ENCODE results near the gene HYAL1. TPM values are rescaled to one million over a fixed set of nuclear protein-coding genes. Genes with fewer than 3 reads are reported as not detected.

Gene HYAL1
- total RNA-seq, 2 experiments from 2014 or later = 0.37 TPM; not detected in 1

- no peak for DNase-seq
- intact Hi-C loops (cut with DNase I, micrococcal nuclease) = loop anchor here in 1 of 2 experiments (5.0 to 10.0 kb wide), 2 partner anchors 50 to 88 kb away; partner anchors contain the start of genes GNAI2 and LSMEM2
- Mint-ChIP-seq H3K36me3 (ENCODE audit: low read depth) (peaks cover 9% of the 10 kb centered on the region), H3K9me3 (ENCODE audit: low read depth) (no peaks in the 10 kb centered on the region), H3K27ac (no peak overlapping the region), H3K4me3 (no peak overlapping the region), H3K27me3 (no peaks in the 10 kb centered on the region), H3K4me1 (peaks cover 28% of the 10 kb centered on the region)
- CTCF ChIA-PET = interaction anchor here (0.6 to 3.4 kb wide), 9 partner anchors 9 to 614 kb away, joined by 3 to 27 read pairs (median 7); partner anchors contain the start of genes CYB561D2, GNAI2, HYAL3 and NAA80
- ATAC-seq = no peak
- POLR2A ChIA-PET = no interaction called here
Measured at GRCh38 chr3:50325113-50325480, 21.7 kb upstream of the HYAL1 start.

- peak; percentile 79 for DNase-seq
- H3K4me1 Mint-ChIP-seq = peaks cover 32% of the 10 kb centered on the region
- CTCF ChIA-PET = interaction anchor here (0.5 to 3.4 kb wide), 18 partner anchors 10 to 783 kb away, joined by 3 to 27 read pairs (median 4); partner anchors contain the start of genes CYB561D2, GNAI2, HYAL3 and NAA80
- H3K36me3 Mint-ChIP-seq (ENCODE audit: low read depth) = peaks cover 6% of the 10 kb centered on the region
- no peak overlapping the region for H3K27ac Mint-ChIP-seq
- ATAC-seq = peak; percentile 32
- POLR2A ChIA-PET = interaction anchor here (1.0 kb wide), 1 partner anchor 13 kb away, joined by 3 read pairs; no protein-coding TSS in a partner anchor
- intact Hi-C loops (cut with DNase I, micrococcal nuclease) = loop anchor here (1.0 to 10.0 kb wide), 3 partner anchors 50 to 87 kb away; partner anchors contain the start of genes GNAI2 (in 1 of the 2) and LSMEM2 (in 1 of the 2)
- H3K27me3 Mint-ChIP-seq = no peaks in the 10 kb centered on the region
- H3K4me3 Mint-ChIP-seq = no peak overlapping the region
- H3K9me3 Mint-ChIP-seq (ENCODE audit: low read depth) = no peaks in the 10 kb centered on the region
Measured at GRCh38 chr3:50324351-50325112, 21.2 kb upstream of the HYAL1 start.

GRCh38 chr3:50323614-50324199 is 20.3 kb upstream of the HYAL1 start:
- no peak for ATAC-seq
- POLR2A ChIA-PET = interaction anchor here (1.0 kb wide), 1 partner anchor 13 kb away, joined by 3 read pairs; no protein-coding TSS in a partner anchor
- peak overlapping the region; percentile 6 for H3K27ac Mint-ChIP-seq

GRCh38 chr3:50323092-50323600 is 19.8 kb upstream of the HYAL1 start:
- H3K4me3 Mint-ChIP-seq = peak overlapping the region; percentile 12
- peaks cover 37% of the 10 kb centered on the region for H3K4me1 Mint-ChIP-seq
- no peak for DNase-seq
- ATAC-seq = no peak
- CTCF ChIA-PET = interaction anchor here (0.6 to 3.4 kb wide), 6 partner anchors 9 to 1832 kb away, joined by 3 to 27 read pairs (median 4); partner anchors contain the start of genes IFRD2 and RASSF1
- no peaks in the 10 kb centered on the region for H3K27me3 Mint-ChIP-seq
- H3K36me3 Mint-ChIP-seq (ENCODE audit: low read depth) = no peaks in the 10 kb centered on the region
- intact Hi-C loops (cut with DNase I, micrococcal nuclease) = loop anchor here in 1 of 2 experiments (10.0 kb wide), 1 partner anchor 48 kb away; the partner anchor contains the start of gene LSMEM2
- peak overlapping the region; percentile 42 for H3K27ac Mint-ChIP-seq
- H3K9me3 Mint-ChIP-seq (ENCODE audit: low read depth) = no peaks in the 10 kb centered on the region
- POLR2A ChIA-PET = interaction anchor here (1.0 kb wide), 1 partner anchor 24 kb away, joined by 3 read pairs; the partner anchor contains the start of genes HYAL3 and NAA80

More at GRCh38 chr3:50323614-50324199, 20.3 kb upstream of the HYAL1 start:
- no peaks in the 10 kb centered on the region for H3K27me3 Mint-ChIP-seq
- no peak for DNase-seq
- CTCF ChIA-PET = interaction anchor here (0.5 to 3.4 kb wide), 16 partner anchors 11 to 1831 kb away, joined by 3 to 27 read pairs (median 4); partner anchors contain the start of genes CYB561D2, HYAL3, IFRD2 and NAA80
- intact Hi-C loops (cut with DNase I, micrococcal nuclease) = loop anchor here (1.0 to 10.0 kb wide), 2 partner anchors 49 kb away; partner anchors contain the start of gene LSMEM2 (in 1 of the 2)
- H3K4me3 Mint-ChIP-seq = no peak overlapping the region
- H3K36me3 Mint-ChIP-seq (ENCODE audit: low read depth) = peaks cover 3% of the 10 kb centered on the region
- H3K4me1 Mint-ChIP-seq = peaks cover 38% of the 10 kb centered on the region
- H3K9me3 Mint-ChIP-seq (ENCODE audit: low read depth) = no peaks in the 10 kb centered on the region

GRCh38 chr3:50322386-50323091 is 19.2 kb upstream of the HYAL1 start, which contains the start of gene HYAL2:
Gene HYAL2 (minus strand): TSS chr3:50322745. CDS start chr3:50320489, 2,256 bp downstream.
- CTCF ChIA-PET = interaction anchor here (0.7 to 3.4 kb wide), 4 partner anchors 9 to 59 kb away, joined by 3 to 27 read pairs (median 6); partner anchors contain the start of gene IFRD2
- intact Hi-C loops (cut with DNase I, micrococcal nuclease) = loop anchor here in 1 of 2 experiments (10.0 kb wide), 1 partner anchor 48 kb away; the partner anchor contains the start of gene LSMEM2
- peaks cover 36% of the 10 kb centered on the region for H3K4me1 Mint-ChIP-seq
- H3K4me3 Mint-ChIP-seq = peak within 1 kb of the TSS; percentile 70
- no peaks in the 10 kb centered on the region for H3K36me3 Mint-ChIP-seq (ENCODE audit: low read depth)
- no peak for DNase-seq
- ATAC-seq = no peak
- peak within 1 kb of the TSS; percentile 85 for H3K27ac Mint-ChIP-seq
- H3K27me3 Mint-ChIP-seq = no peaks in the 10 kb centered on the region
- no peaks in the 10 kb centered on the region for H3K9me3 Mint-ChIP-seq (ENCODE audit: low read depth)
- POLR2A ChIA-PET = interaction anchor here (1.0 kb wide), 1 partner anchor 23 kb away, joined by 3 read pairs; the partner anchor contains the start of genes HYAL3 and NAA80

GRCh38 chr3:50322115-50322385 is 18.7 kb upstream of the HYAL1 start:
- intact Hi-C loops (cut with DNase I, micrococcal nuclease) = loop anchor here in 1 of 2 experiments (10.0 kb wide), 1 partner anchor 47 kb away; the partner anchor contains the start of gene LSMEM2
- ATAC-seq (no peak), DNase-seq (no peak)
- peaks cover 37% of the 10 kb centered on the region for H3K4me1 Mint-ChIP-seq
- H3K27me3 Mint-ChIP-seq = no peaks in the 10 kb centered on the region
- ChIA-PET CTCF (interaction anchor here (2.0 to 3.4 kb wide), 2 partner anchors 10 to 15 kb away, joined by 6 to 27 read pairs; no protein-coding TSS in a partner anchor), POLR2A (interaction anchor here (1.0 to 1.8 kb wide), 2 partner anchors 15 to 23 kb away, joined by 3 to 4 read pairs; partner anchors contain the start of genes HYAL3 and NAA80)
- H3K27ac Mint-ChIP-seq = no peak overlapping the region
- no peaks in the 10 kb centered on the region for H3K9me3 Mint-ChIP-seq (ENCODE audit: low read depth)
- peak overlapping the region; percentile 70 for H3K4me3 Mint-ChIP-seq
- no peaks in the 10 kb centered on the region for H3K36me3 Mint-ChIP-seq (ENCODE audit: low read depth)

GRCh38 chr3:50321336-50322114 is 18.2 kb upstream of the HYAL1 start:
- CTCF ChIA-PET = interaction anchor here (0.5 to 2.0 kb wide), 3 partner anchors 10 to 271 kb away, joined by 3 to 6 read pairs (median 3); no protein-coding TSS in a partner anchor
- Mint-ChIP-seq H3K27me3 (no peaks in the 10 kb centered on the region), H3K36me3 (ENCODE audit: low read depth) (no peaks in the 10 kb centered on the region), H3K27ac (peak overlapping the region; percentile 85), H3K4me1 (peaks cover 38% of the 10 kb centered on the region), H3K4me3 (peak overlapping the region; percentile 84), H3K9me3 (ENCODE audit: low read depth) (no peaks in the 10 kb centered on the region)
- POLR2A ChIA-PET = interaction anchor here (0.7 to 1.8 kb wide), 2 partner anchors 16 to 22 kb away, joined by 3 to 4 read pairs; no protein-coding TSS in a partner anchor
- peak; percentile 79 for ATAC-seq
- peak; percentile 90 for DNase-seq
- intact Hi-C loops (cut with DNase I, micrococcal nuclease) = loop anchor here (1.0 to 10.0 kb wide), 10 partner anchors 15 to 127 kb away; partner anchors contain the start of genes HYAL3 (in 2 of the 2), NAA80 (in 2 of the 2), IFRD2 (in 1 of the 2) and LSMEM2 (in 1 of the 2)

- POLR2A ChIA-PET = interaction anchor here (0.7 to 1.8 kb wide), 2 partner anchors 16 to 21 kb away, joined by 3 to 4 read pairs; no protein-coding TSS in a partner anchor
- no peaks in the 10 kb centered on the region for H3K27me3 Mint-ChIP-seq
- CTCF ChIA-PET = interaction anchor here (0.5 to 2.9 kb wide), 6 partner anchors 11 to 272 kb away, joined by 3 to 11 read pairs (median 3); partner anchors contain the start of genes HYAL3 and NAA80
- peak; percentile 47 for ATAC-seq
- no peaks in the 10 kb centered on the region for H3K9me3 Mint-ChIP-seq (ENCODE audit: low read depth)
- peak; percentile 75 for DNase-seq
- H3K4me1 Mint-ChIP-seq = peaks cover 37% of the 10 kb centered on the region
- peak overlapping the region; percentile 84 for H3K4me3 Mint-ChIP-seq
- peak overlapping the region; percentile 80 for H3K27ac Mint-ChIP-seq
- intact Hi-C loops (cut with DNase I, micrococcal nuclease) = loop anchor here (1.0 to 10.0 kb wide), 10 partner anchors 16 to 126 kb away; partner anchors contain the start of genes HYAL3 (in 2 of the 2), NAA80 (in 2 of the 2), IFRD2 (in 1 of the 2) and LSMEM2 (in 1 of the 2)
- no peaks in the 10 kb centered on the region for H3K36me3 Mint-ChIP-seq (ENCODE audit: low read depth)
Measured at GRCh38 chr3:50320853-50321335, 17.5 kb upstream of the HYAL1 start.
